ENCODE data around the gene C11orf58.

GRCh38 chr11:16799221-16799620, 60.8 kb downstream of the C11orf58 start:
- TF ChIP-seq, protein P1, sequence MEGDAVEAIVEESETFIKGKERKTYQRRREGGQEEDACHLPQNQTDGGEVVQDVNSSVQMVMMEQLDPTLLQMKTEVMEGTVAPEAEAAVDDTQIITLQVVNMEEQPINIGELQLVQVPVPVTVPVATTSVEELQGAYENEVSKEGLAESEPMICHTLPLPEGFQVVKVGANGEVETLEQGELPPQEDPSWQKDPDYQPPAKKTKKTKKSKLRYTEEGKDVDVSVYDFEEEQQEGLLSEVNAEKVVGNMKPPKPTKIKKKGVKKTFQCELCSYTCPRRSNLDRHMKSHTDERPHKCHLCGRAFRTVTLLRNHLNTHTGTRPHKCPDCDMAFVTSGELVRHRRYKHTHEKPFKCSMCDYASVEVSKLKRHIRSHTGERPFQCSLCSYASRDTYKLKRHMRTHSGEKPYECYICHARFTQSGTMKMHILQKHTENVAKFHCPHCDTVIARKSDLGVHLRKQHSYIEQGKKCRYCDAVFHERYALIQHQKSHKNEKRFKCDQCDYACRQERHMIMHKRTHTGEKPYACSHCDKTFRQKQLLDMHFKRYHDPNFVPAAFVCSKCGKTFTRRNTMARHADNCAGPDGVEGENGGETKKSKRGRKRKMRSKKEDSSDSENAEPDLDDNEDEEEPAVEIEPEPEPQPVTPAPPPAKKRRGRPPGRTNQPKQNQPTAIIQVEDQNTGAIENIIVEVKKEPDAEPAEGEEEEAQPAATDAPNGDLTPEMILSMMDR (IDR thresholded peaks at IDR 0.05; ENCODE audit: low read depth, low read length, poor library complexity, severe bottlenecking), result no peak
- no peak for TF ChIP-seq EZH2phosphoT487 (IDR thresholded peaks at IDR 0.05; ENCODE audit: borderline replicate concordance, low read length)

Data from DOHH2 (cell line).